Germinal center (tissue), 1 donor: ENCODE measurements around the gene ING4.

ENCODE experiments used
- DNase-seq: peaks from one replicate; pipeline ENCODE4 v3.0.0; 2012; ENCODE audit warnings: mixed read lengths, low spot score

Gene ING4

DNA sequence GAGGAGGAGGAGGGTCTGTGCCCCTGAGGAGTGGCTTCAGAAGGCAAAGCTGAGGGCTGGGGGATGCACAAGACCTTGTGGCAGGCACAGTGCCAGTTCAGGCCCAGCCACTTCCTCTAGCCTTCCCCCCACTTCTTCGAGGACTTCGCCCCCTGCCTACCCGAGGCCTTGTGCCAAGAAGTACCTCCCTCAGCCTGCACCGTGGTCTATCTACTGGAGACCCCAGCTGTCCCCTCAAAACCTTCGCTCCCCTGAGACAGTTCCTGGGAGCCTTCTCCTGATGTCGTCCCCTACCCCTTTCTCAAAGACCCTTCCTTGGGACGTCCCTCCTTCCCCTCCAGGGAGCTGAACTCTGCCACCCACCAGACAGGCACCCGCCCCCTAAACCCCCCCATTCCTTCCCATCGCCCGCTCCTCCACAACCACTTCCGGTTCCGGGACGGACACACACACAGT lies 25.7 kb upstream of the ING4 start:
- DNase-seq, result peak; percentile 42

DNA sequence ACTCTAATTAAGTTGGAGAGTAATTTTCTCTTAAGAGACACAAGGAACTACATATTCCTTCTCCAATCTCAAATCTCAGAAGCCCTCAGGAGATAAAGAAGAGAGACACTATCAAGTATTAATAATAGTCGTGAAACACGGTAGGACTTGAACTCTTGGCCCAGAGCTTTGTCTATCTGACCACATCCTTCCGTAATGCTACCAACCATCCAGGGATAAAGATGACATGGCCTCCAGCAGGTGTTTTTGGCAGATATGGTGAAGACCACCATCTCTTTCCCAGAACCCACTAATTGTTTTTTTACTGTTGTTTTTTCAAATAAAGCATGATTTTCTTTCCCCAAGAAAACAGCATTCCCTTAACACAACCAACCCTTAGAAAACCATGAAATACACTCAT lies 22.9 kb upstream of the ING4 start:
- DNase-seq, result no peak

DNA sequence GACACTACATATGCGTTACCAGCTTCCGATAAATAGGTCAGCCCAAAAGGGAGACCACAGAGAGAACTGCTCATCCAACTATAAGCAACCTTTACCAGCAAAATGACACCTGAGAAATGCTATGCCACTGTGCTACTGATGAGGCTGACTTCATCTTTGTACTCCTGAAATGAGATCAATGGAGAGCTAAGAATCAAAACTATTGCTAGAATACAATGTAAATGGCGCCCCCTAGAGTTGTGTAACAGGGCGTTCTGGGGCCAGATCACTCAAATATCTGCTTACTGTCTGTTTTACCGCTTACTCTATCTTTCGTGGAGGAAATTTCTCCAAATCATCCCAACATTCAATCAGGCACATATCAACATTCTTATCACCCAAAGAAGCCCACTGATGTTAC lies 21.7 kb upstream of the ING4 start:
- peak; percentile 27 for DNase-seq

DNA sequence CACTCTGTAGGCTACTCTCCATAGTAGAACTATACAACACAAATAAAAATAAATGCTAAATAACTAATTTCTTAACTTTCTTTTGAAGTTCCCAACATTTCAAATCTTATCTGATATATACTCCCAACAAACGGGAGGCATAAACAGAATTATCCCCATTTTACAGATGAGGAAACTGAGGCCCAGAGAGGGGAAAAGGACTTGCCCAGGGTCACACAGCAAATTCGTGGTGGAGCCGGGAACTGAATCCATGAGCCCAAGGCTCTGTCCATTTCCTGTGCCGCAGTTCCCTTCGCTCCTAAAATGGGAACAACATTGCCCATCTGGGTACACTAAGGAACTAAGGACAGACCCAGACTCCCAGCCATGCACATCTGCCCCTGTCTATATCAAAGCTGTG lies 14.0 kb upstream of the ING4 start:
- no peak for DNase-seq

DNA sequence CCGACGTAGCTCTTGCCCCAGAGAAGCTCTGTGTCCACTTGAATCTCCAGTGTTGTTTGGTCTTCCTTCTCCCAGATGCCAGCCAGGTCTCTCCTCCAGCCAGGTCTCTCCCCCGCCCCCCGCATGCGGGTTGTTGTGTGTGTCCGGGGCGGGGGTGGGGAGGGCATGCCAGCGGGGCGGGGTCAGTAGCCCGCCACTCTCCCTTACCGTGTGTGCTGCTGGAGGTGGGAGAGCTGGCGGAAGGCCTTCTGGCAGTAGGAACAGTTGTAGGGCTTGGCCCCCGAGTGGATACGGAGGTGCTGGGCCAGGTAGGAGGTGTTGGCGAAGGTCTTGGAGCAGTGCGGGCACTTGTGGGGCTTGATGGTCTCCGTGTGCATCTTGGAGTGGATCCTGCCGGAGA lies 9.2 kb upstream of the ING4 start:
- no peak for DNase-seq

DNA sequence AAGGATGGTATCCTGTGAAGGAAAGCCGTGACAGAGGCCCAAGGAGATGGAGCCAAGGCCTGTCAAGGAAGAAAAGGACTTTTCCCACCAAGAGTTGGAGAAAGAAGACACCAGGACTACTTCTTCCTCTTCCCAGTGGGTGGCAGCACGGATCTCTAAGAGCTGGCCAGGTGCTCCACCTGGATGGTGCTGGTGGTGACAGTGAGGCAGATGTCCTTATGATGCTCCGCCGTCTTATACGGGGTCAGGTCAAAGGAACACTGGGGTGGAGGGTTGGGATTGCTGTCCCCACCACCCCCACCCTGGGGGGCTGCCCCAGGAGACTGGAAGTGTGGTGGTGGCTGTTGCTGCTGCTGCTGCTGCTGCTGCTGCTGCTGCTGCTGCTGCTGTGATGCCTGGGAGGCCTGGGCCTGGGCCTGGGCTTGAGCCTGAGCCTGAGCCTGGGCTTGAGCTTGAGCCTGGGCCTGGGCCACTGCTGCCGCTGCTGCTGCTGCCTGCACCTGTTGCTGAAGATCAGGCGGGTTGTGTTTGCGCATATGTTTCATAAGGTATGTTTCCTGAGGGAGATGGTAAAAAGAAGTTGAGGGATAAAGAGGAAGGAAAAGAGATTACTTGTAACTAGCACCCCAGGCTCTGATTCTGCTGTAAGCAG lies 4.8 kb upstream of the ING4 start:
- no peak for DNase-seq

DNA sequence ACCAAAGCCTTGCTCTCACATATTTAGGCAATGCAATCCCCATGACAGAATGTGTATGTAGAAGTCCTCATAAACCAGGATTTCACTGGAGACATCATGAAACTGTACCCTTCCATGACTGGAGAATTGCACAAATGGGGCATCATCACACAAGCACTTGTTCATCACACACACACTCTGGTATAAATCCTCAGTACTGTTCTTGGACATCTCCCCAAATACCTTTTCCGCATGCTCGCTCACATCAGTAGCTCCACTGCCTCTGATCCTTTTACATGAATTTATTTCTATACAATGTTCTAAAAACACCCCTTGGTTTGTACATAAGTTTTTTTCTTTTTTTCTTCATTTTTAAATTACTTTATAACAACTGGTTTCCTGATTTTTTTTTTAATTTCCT lies 3.3 kb upstream of the ING4 start:
- DNase-seq, result no peak

DNA sequence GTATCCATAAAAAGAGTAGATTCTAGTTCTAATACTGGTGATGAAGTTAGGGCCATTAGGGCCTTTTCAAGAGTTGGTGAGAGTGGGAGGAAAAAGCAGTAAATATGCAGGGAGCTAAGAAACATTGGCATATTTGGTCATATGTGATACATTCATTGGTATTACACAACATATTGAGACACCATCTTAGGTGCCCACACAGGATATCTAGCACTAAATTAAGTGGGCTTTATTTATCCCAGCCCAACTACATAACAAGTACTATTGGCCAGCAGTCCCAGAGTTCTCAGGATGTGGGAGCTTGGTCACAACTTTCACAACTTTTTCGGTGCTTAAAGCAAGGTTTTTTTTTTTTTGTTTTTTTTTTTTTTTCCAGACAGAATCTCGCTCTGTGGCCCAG lies 2.0 kb upstream of the ING4 start:
- DNase-seq, result no peak

DNA sequence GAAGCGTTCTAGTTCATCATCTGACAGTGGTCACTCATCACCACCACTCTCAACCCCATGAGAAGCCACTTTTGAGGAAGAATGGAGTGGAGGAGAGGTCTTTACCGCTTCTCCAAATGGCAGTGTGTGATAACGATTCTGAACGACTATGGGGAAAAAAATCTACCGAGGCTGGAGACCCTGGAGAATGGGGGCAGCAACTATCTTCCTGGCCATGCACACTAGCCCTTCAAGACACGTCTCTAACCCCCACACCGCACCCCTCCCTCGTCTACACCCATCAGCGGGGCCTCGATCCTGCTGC lies 365 bp downstream of the ING4 start:
- DNase-seq, result peak; percentile 70

DNA sequence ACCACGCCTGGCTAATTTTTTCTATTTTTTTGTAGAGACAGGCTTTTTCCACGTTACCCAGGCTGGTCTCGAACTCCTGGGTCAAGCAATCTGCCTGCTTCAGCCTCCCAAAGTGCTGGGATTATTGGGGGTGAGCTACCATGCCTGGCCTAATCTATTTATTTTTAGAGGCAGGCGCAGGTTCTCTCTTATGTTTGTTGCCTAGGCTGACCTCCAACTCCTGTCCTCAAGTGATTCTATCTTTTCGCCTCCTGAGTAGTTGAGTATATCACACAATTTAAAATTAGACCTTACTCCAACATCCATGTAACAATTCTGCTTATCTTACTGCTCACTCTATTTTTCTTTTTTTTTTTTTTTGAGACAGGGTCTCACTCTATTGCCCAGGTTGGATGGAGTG lies 8.9 kb downstream of the ING4 start:
- no peak for DNase-seq

DNA sequence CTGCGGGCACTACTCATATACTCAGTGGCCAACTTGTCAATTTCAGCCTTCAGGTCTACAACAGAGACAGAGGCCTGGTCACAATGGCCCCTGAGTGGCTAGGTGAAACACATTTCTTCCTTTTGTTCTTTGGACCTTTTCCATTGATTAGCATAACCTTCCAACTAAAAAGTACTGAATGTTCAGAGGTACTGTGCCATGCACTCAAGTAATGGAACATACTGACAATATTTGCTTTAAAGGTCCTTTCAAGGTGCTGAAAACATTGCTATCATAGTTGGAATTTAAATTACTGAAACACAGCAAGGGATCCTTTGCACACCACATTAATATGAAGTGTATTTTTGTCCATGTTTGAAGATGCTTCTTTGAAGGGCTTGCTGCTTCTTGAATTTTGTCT lies 9.6 kb downstream of the ING4 start:
- DNase-seq, result no peak

DNA sequence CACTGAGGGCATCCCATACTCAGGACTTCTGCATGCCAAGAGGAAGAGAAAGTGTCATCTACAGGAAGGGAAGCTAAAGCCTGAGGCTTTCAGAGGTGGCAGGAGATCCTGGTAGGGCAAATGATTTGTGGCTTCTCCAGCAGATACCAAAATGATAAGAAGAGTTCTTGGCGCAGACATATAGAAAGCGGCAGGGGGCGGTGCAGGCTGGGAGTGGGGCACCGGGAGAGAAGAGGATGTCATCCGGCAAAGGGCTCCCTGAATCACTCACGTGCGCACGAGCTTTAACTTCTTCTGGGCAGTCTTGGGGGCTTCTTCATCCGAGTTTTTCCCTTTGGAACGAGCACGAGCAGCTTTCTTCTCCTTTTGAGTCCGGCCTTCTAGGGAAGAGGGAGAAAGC lies 10.5 kb downstream of the ING4 start:
- DNase-seq, result no peak

DNA sequence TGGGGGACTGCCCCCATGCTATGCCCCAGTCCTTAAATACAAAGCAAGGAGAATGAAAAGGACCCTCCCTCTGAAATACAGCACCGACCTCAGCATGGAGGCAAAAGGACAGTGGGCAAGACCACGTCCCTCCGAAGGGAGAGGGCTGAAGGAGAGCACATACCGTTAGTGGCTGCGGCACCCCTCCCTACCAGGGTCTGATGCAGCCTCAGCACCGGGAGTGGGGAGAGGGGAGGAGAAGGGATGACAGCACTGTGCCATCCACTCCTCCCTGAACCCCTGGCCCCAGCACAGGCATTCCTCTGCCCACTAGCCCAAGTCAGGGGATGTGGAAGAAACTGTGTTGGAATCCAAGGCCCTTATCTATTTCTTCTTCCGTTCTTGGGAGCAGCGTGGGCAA lies 12.1 kb downstream of the ING4 start:
- DNase-seq, result no peak

DNA sequence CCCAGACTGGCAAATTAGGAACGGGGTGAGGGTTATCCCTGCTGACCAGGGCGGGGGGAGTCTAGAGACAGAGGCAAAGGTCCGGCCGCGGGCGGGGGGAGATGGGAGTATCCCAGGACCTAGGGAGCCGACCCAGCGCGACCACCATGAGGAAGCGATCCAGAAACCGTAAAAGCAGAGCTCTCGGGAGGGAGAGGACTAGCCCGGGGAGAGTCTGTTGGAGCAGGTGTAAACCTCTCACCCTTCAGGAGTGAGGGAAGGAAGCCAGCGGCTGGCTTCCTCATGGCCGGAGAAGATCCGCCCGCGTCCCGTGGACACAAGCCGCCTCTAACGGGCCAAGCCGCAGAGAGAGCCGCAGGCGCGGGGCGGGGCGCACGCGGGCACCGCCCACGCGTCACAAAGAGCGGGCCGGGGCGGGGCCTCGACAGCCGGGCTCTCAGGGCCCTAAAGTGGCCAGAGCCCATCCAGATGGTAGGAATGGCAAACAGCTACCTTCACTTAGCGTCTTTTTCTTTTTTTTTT lies 15.8 kb downstream of the ING4 start, which contains the start of gene ACRBP:
TSS of gene ACRBP (minus strand) at position 350 of the 522 bp plus-strand sequence. CDS start at position 284, 66 bp downstream.
- peak; percentile 80 for DNase-seq

DNA sequence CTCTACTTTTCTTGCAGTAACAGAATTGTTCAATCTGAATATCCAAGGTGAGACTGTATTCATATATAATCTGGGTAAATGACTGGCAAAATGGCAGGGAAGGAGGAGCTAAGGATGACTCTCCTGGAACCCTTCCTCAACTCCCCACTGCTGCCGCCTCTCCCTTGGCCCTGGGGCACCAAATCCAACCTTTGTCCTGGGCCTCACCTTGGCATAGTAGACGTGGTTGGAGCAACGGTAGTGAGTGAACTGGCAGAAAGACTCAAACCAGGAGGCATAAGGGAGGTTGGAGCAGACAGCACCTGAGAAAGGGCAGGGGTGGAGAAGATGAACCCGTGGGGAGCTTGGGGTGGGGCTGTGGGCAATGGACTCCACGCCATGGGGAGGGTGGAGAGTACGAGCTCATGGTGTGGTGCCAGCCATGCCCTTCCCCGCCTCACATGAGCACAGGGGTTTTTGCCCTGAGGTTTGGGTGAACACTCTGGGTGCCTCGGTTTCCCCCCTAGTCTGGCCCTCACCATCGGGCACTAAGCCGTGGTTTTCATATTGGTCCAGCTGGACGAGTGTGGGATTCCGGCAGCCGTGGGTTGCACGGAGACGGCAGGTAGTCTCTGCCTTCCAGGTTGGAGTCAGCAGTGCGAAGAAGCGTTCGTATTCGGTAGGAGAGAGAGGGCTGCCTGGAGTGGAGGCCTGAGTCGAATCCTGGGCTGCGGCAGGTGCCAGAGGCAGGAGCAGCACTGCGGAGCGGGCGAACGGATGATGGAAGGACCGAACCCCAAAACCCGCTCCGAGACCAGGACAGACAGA lies 16.4 kb downstream of the ING4 start:
- no peak for DNase-seq

DNA sequence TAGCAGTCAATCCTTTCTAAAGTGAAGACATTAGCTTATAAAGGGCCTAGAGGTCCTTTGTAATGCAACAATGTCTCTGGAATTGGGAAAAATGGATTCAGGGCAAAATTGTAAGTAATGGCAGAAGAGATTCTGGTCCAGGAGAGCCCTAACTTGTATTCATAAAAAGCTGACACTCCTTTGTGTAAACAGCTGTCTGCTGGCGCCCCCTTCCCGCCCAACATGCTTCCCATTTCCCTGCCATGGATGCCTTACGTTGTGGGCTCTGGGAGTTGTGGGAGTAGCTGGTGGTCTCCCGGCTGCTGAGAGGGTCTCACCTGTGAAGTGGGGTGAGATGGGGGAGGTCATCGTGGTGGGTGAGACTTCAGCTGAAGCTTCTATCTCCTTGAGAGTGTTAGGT lies 18.0 kb downstream of the ING4 start:
- DNase-seq, result no peak

DNA sequence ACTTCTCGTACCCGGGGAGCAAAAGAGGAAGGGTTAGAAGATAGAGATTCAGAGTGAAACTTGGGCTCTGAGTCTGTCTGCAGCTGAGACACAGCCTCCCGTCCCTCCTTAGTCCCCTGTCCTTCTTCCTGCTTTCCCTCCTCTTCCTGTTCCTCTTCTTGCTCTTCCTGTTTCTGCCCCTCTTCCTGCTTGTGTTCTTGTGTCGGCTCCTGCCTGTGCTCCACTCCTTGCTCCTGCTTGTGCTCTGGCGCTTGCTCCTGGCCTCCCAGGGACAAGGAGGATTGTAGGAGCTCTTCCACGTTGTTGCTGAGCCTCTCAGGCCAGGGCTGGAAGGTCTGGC lies 18.7 kb downstream of the ING4 start:
- DNase-seq, result peak; percentile 70

DNA sequence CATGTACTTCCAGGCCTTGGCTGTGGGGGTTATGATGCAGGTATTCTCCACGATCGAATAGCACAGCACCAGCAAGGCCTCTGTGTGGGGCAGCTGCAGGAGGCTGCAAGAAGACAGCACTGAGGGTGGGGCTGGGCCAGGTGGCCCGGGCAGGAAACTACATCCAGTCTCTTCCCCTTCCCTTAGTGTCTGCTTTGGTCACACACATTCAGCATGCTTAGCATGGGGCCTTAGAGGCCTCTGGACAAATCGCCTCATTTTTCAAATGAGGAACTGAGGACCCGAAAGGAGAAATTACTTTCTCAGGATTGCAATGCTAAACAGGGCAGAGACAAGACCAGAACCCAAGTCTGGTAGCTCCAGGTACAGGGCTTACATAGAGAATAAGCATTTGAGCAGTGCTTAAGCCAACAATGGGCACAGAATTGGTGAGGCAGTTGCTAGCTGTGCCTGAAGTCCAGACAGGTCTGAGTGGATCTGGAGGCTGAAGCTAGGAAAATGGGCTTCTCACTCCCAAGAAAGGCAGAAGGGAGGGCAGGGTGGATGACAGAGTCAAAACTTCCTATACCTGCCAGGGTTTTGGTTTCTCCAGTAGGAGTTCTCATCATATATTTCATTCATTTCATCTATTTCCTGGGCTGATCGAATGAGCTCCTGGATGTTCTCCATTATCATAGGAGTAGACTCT lies 19.2 kb downstream of the ING4 start:
- DNase-seq, result peak; percentile 36

DNA sequence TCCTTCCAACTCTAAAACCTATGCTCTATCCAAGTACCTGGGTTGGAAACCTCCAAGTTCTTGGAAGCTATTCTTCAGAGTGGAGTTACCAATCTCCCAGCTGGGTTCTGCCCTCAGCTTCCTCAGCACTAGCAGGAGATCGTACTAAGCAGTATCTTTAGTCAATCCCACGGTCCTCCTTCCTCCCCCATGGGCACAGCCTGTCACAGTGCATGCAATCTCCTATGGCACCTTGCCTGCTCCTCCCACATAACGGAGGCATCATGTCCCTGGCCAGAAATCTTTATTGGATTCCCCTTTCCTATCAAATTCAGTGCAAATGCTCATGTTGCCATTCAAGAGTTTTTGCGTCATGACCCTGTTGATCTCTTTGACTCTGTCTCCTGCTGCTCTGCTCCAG lies 21.8 kb downstream of the ING4 start:
- DNase-seq, result no peak

DNA sequence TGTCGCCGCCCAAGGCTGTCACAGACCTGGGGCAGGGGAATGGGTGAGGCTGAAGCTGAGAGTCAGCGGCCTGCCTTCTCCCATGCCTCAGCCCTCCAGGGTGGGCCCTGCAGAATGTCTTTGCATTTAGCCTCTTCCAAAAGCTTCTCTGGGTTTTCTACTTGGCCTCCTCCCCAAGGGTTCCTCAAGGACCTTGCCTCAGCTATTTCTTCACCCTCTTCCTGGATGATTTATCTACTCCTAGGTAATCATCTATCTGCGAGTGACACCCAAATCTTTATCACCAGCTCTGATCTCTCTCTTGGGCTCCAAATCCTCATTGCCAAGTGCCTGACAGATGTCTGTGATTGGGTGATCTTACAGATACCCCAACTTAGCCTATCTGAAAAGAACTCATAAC lies 22.4 kb downstream of the ING4 start:
- no peak for DNase-seq

DNA sequence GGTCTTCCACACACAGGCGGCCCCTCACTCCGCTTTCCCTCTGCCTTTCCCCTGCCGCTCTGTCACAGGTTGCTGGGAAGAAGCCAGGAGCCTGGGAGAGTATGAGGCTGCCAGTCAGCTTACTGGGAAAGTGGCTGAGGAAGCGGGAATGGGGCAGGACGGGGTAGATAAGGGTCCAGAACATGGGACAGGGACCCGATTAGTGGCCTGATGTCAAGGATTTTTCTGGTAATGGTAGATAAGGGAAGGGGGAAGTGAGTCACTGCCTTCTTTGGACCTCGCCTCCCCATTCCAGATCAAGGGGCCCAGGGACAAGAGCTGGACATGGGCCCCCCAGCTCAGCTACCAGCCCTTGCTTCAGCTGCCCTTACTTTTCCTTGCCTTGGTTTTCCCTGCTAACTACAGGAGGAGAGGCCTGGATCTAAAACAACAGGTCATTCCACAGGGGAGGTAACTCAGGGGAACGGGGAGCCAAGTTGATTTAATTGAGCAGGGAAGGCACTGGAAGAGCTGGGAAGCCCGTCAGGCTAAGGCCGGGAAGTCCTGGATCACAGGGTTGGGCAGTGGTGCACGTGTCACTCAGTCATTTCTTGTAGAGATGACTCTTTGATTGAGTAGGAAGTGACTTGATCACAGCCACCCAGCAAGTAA lies 23.6 kb downstream of the ING4 start:
- no peak for DNase-seq

DNA sequence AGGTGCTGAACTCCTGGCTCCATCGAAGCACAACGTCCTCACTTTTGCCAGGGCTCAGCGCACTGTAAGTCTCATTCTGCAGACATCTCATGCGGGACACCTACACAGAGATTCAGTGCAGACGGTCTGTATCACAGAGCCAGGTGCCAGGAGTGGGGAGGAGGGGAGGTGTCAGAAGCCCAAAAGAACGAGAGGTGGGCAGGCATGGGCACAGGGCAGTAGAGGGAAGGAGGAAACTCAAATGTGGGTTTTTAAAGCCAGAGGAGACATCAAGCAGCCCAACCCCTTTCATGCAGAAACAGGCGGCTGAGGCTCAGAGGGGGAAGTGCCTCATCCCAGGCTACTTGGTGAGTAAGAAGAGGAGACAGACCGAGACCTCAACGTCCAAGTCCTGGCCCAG lies 24.6 kb downstream of the ING4 start:
- peak; percentile 44 for DNase-seq
